HG03103 (cell line): ENCODE results near the gene CSTF2T.
A peak's percentile ranks its signal among the peaks of the same experiment; 100 is the strongest.
"Not testable (repeated sequence)": the region's sequence is repeated elsewhere in the genome, so short reads cannot be mapped to it uniquely, and the experiment has no call there.

Experiments
- ATAC-seq: cut with Tn5 transposase; IDR thresholded peaks from one replicate; pipeline ENCODE4 v1.9.1; 2021; ENCODE audit warnings: low read depth; ENCODE audit not compliant: unreplicated experiment

Gene CSTF2T

GRCh38 chr10:51699145-51699474, 285 bp downstream of the CSTF2T start:
- peak; percentile 28 for ATAC-seq

- no peak for ATAC-seq
Measured at GRCh38 chr10:51698473-51699063, 827 bp downstream of the CSTF2T start.

GRCh38 chr10:51696251-51696650, 3.1 kb downstream of the CSTF2T start:
- no peak for ATAC-seq

DNA sequence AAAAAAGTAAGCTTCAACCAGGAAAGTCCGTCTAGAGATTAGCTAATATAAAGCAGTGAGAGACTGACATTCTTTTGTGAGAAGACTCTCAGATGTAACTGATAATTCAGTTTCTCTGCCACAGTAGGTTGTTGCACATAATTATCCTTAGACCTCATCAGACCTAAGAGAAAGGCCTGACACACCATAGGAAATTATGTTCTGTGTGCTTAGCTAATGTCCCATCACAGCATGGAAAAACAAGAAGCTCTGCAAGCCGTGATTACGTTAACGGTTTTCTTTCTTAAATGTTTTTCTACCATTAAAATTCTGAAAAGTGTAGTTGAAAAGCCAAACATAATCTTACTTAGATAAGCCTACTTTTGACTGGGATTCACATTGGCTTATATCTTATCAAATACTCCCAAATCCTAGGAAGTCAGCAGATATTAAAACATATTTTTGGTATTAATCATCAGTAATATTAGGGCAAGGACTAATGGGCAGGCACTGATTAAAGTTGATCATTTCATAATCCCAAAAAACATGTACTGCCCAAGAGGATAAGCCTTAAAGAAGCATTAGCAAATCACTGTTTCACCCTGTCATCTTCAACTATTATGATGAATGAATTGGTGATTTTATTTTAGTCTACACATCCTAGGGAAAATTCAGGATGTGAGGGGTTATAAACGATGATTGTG, 5.2 kb downstream of the CSTF2T start:
- ATAC-seq: no peak

DNA sequence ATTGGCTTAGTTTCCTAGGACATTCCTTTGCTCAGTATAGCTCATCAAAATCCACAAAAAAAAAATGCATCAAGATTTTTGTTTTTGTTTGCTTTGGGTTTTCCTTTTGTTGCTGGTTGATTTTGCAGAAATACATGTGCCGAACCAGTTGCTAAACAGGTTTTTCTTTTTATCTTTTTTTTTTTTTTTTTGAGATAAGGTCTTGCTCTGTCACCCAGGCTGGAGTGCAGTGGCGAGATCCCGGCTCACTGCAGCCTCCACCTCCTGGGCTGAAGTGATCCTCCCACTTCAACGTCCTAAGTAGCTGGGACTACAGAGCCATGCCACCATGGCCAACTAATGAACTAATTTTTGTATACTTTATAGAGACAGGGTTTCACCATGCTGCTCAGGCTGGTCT, 8.3 kb downstream of the CSTF2T start:
- no peak for ATAC-seq

GRCh38 chr10:51689536-51689935, 9.9 kb downstream of the CSTF2T start:
- ATAC-seq: no peak

DNA sequence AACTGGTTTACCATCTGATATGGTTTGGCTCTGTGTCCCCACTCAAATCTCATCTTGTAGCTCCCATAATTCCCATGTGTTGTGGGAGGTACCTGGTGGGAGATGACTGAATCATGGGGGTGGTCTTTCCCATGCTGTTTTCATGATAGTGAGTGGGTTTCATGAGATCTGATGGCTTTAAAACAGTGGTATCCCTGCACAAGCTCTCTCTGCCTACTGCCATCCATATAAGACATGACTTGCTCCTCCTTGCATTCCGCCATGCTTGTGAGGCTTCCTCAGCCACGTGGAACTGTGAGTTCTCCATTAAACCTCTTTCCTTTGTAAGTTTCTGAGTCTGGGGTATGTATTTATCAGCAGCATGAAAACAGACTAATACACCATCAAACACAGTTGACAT, 10.6 kb downstream of the CSTF2T start:
- not testable (repeated sequence) for ATAC-seq

- no peak for ATAC-seq
Measured at GRCh38 chr10:51687296-51687695, 12.1 kb downstream of the CSTF2T start.

- no peak for ATAC-seq
Measured at GRCh38 chr10:51685768-51686167, 13.6 kb downstream of the CSTF2T start.

GRCh38 chr10:51683031-51683691, 16.2 kb downstream of the CSTF2T start:
- ATAC-seq: no peak

GRCh38 chr10:51679841-51680240, 19.6 kb downstream of the CSTF2T start:
- ATAC-seq: no peak

GRCh38 chr10:51675088-51675487, 24.3 kb downstream of the CSTF2T start:
- ATAC-seq: no peak

DNA sequence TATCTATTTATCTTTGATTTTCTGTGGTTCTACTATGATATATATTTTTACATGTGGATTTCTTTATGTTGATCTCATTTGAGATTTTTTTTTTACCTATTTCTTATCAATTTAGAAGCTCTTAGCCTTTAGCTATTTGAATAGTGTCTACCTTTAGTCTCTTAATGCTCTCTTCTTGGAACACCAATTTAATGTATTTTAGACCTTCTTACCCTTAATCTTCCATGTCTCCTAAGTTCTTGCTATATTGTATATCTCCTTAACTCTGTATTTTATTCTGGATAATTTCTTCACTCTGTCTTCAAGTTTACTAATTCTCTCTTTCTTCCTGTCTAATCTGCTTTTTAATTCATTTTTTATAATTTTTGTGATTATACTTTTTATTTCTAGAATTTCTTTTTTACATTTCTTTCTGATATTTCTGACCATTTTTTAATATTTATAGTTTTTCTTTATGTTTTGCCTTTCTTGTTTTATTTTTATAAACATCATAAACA, 27.3 kb downstream of the CSTF2T start:
- no peak for ATAC-seq

- no peak for ATAC-seq
Measured at GRCh38 chr10:51669041-51669440, 30.4 kb downstream of the CSTF2T start.

GRCh38 chr10:51668336-51668689, 31.1 kb downstream of the CSTF2T start:
- ATAC-seq: no peak

GRCh38 chr10:51667678-51668335, 31.6 kb downstream of the CSTF2T start:
- no peak for ATAC-seq

GRCh38 chr10:51666456-51666855, 32.9 kb downstream of the CSTF2T start:
- ATAC-seq: no peak

DNA sequence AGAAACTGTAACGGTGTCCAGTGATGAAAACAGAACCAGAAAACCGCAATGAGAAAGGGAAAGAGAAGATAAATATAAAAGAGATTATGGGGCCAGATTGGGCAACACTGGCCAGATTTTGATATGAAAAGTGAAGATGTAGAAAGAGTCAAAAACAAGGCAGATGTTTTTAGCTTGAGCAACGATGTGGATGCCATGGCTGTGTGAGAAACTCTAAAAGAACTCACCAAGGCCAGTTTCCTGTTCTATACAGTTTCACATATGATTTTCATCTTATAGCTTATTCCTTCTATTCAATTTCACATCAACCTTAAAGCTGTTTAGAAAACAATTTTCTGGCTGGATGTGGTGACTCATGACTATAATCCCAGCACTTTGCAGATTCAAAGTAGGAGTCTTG, 36.3 kb downstream of the CSTF2T start:
- no peak for ATAC-seq

DNA sequence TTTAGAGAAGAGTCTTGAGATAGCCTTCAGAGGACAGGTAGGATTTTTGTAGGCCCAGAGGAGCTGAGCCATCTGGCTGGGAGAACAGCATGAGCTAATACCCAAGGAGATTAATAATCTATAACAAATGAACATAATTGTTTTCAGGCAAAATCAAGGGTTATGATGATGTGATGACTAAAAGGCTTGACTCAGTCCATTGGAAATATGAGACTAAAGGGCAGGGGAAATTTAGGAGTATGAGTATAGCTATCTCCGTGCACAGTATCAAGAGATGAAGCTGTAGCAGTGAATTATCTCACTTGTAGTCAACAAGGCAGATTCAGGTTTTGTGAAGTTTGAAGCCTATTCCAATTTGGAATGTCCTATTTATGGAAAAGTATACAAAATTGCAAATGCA, 40.1 kb downstream of the CSTF2T start:
- no peak for ATAC-seq

DNA sequence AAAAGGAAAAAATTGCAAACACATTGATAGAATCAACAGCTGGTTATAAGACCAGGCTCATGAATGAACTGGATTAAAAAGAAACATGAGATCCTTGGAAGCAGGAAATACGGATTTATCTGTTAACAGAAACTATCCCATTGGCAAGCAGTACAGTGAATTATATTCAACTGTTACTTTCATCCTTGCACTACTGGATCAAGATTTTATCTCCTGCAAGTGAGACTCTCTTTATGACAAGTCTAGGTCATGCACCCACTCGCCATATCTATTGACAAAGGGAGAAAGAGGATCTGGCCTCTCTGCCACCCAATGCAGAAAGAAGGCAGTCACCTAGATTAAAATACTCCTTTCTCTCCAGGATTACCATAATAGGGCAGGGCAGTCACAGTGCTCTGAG, 41.4 kb downstream of the CSTF2T start:
- no peak for ATAC-seq

DNA sequence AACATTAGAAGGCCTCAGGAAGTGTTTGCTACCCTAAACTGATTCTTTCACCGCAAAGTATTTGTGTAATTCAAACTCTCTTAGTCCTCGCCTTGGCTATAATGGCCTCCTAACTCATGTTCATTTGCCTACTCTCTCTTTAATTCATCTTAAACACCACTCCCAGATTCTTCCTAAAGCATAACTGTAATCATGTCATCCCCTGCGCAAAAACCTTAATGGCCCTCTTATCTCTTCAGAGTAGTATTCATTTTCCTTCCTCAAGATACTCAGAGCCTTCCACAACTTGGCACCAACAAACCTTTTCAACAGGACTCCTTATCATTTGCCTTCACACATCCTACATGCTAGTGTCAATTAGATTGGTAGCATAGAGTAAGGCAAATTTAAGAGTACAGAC, 42.9 kb downstream of the CSTF2T start:
- ATAC-seq: no peak

DNA sequence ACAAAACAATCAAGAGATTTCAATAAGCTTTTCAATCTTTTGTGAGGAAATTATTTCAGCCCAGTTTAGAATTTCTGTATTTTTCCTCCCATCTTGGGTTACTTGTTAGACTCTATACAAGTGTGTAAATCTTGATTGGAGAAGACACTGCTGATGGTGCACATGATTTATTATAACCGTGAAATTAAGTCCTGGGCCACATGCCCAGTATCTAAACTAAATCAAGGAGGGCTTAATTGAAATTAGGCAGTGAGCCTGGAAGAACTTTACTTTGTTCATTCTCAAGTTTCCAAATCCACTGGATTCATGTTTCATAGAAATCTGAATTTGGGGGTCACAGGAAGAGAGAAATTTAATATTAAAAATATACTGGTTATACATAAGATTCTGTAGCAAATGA, 44.5 kb downstream of the CSTF2T start:
- no peak for ATAC-seq
